Measurements from ENCODE around the gene RUVBL2.
"Not testable (repeated sequence)": the region's sequence is repeated elsewhere in the genome, so short reads cannot be mapped to it uniquely, and the experiment has no call there.

The RUVBL2 gene

DNA sequence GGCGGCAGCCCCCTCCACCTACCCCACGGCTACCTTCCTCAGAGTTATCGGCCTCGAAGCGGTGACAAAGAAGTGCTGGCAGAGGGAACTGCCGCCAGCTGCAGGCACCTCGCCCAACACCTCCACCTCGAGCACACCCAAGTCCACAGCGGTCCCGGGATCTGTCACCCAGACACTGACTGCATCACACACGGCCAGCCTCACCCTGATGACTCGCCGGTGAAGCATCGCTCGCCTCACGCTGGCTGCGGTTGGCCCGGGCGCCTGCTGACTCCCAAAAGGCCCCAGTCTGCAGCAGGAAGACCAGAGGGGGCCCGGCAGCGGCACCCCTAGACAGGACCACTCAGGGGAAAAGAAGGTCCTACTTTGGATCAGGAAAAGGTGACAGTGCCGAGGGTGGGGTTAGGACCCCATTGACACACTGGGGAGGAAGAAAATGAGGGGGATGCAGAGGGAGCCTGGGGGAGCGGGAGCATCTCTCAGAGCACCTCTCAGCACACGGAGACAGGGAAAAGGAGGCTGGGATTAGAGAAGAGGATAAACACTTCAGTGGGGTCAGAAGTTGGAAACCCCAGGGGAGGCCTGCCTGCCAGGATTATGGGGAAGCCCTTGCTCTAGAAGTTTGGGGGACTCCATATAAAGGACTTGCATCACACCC lies 56.8 kb downstream of the RUVBL2 start:
- not testable (repeated sequence) for DNase-seq

DNA sequence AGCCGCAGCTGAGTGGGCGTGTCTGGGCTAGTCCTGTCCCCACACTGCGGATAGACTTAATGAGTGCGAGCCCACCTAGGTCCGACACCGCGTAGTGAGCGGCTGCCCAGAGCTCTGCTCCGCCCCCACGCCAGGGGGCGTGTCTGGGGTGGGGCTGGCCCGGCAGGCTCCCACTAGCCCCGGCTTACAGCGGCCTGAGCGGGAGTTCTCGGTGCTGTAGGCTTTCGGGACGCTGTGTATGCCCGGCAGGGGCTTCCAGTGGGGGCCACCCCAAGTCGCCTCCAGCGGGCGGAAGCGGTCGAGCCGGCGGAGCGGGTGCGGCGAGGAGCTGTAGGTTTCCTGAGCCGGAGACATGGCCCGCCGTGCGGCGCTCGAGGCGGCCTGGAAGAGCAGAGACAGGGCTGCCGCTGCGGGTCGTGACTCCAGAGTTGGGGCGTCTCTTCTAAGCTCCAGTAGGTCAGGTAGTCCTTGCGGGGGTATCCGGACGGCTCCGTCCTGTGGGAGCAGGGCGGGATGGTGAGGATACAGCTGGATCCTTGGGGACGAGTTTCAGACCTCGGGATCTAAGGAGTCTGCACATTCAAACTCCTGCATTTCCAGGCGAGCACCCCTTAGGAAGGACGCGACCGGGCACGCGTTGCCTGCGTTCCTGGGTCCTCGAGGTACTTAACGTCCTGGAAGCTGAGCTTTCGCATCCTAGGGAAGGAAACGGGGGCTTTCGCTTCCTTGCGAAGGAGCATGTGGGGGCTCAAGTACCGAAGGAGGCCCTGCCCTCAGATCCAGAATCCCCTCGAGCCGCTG lies 62.6 kb downstream of the RUVBL2 start:
- DNase-seq: no peak

DNA sequence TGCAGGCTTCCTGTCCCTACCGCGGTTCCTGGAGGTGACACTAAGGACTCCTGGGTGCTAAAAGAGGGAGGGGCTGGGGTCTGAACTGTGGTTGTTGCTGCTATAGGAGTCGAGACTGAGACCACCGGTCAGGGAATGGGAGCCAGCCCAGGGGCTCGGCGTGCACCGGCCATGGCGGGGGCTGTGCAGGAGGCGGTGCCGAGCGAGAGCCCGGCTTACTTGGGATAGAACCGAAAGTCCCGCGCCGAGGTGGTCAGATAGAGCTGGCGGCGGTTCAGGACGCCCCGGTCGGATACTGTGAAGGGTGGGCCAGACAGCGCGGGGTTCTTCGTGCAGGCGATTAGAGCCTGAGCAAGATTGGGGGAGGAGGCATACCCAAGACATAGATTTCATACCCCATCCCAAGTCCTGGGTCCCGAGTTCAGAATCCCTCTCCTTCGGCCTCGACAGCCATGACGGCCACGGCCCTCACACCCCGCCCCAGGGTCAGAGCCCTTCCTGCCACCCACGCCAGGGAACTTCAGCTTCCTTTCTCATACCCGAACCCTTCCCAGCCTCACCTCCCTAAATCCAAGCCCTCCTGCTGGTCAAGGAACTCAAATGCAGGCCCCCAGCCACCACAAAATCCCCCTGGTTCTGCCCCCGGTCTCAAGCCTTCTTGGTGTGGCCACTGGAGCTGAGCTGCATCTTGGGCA lies 63.4 kb downstream of the RUVBL2 start:
- DNase-seq: not testable (repeated sequence)

DNA sequence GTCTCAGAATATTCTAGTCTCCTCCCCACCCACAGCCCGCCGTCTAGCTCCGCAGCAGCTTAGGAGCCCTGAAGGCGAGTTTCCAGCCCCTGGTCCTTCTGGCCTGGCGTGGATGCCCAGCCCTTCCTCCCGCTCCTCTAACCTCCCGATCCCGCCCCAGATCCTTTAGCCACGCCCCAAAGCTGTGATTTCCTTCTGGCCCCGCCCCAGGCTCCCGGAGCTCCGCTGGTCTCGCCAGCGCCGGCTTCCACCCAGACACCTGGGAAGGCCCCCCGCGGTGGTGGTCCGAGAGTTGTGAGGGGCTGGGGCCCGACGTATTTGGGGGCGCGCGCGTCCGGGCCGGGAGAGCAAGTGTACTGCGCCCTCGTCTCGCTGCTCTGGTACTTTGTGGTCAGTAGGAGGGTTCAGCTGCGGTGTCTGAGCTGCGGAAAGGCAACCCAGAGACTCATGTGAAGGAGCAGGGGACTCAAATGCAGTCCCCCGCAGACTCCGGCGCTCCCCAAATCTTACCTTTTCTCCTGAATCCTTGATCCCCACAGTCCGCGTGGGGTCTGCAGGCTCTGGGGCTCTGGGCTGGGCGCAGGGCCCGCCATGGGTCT lies 64.0 kb downstream of the RUVBL2 start, which contains the start of gene CGB7:
Gene CGB7, minus strand, starts transcription at position 114 of the 599 bp plus-strand sequence. CDS start 2,374 bp downstream, outside the sequence.
- DNase-seq: no peak

DNA sequence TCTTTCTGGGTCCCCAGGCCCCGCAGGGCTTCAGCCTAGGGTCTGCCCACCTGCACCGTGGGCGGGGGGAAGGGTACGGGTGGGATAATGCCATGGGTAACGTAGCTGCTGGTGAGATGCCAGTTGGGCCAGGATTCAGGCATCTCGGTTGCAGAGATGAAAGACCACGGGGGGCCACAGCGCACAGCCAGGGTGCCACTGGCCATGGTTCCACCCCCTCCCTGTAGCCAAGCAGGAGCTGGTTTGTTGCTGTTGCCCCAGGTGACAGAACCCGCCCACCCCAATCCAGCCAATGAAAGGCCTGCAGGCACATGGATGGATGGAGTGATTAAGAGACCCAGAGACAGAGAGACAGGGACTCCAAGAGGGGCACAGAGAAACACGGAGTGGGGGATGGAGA lies 64.9 kb downstream of the RUVBL2 start:
- DNase-seq: no peak

DNA sequence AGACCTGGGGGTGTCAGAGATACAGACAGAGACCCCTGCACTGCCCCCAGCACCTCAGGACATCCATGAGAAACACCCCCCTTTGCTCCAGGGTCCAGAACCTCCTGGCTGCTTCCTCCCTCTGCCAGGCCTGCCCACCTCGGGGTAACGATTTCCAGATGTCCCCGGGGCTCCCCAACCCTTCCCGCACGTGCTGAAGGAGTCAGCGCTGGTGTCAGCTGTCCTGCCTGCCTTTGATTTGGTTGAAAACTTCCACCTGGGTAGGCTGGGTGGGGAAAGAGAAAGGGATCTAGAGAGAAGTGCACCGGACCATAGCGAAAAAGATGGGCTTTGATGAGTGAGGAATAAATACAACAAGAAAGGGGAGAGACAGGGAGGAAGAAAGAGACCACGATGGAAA lies 65.4 kb downstream of the RUVBL2 start:
- no peak for DNase-seq

GRCh38 chr19:49061000-49061399 lies 67.3 kb downstream of the RUVBL2 start:
- no peak for DNase-seq

GRCh38 chr19:49061445-49061844 lies 67.8 kb downstream of the RUVBL2 start:
- DNase-seq: no peak

DNA sequence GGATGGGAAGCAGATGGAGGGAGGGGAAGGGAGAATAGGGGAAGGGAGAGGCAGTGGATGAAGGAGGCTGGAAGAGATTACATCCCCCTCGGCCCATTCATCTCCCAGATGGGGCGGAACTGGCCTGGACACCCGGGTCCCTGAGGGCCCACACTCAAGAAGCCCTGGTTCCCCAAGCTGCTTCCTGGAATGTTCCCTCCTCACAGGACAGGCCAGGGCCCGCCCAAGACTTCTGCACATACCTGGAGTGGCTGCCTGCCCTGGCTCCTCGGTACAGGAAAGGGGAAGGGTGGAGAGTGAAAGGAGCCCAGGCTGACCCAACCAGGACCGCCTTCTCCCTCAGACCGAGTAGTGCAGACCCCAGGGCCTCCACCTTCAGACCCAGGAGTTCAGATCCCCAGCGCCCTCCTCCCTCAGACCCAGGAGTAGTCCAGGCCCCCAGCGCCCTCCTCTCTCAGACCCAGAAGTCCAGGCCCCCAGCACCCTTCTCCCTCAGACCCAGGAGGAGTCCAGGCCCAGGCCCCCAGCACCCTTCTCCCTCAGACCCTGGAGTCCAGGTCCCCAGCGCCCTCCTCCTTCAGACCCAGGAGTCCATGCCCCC lies 70.4 kb downstream of the RUVBL2 start:
- DNase-seq: no peak

- DNase-seq: no peak
Measured at GRCh38 chr19:49064768-49065611, 71.3 kb downstream of the RUVBL2 start, which contains the start of gene NTF4. NTF4 (minus strand) TSS chr19:49064818; CDS start chr19:49061997, 2,821 bp downstream.

Data from GOT3 (cell line).